HepG2 (cell line): ENCODE data around the gene CEP89. TPM values are rescaled to one million over a fixed set of nuclear protein-coding genes. Genes with fewer than 3 reads are reported as not detected.

Experiments
- ATAC-seq: fragments of 200-7000 bp; cut with Tn5 transposase; 3 replicates; pipeline ENCODE4 v1.9.1; 2020; ENCODE audit warnings: mild to moderate bottlenecking, moderate library complexity
- BruUV-seq: library from RNA; stranded (reverse); fragments of 400-500 nt; replicated peaks from 2 replicates; lab custom pipeline; 2021; lab: Mats Ljungman, UMichigan
- CTCF ChIA-PET: fragments of 300-600 bp; formaldehyde crosslinking; extraction: SDS; loops from one replicate; lab custom pipeline; 2021; ENCODE audit warnings: low total read pairs, inconsistent platforms, low intra/inter-chr PET ratio; lab: Yijun Ruan, JAX
- POLR2A ChIA-PET: fragments of 350-600 bp; sonication (Branson Sonifier 250); formaldehyde crosslinking; loops from one replicate; lab custom pipeline; 2020; ENCODE audit warnings: antibody characterized with exemption, inconsistent platforms; lab: Yijun Ruan, JAX
- DNase-seq: peaks from one replicate; pipeline ENCODE4 v3.0.0-alpha.2; 2015; ENCODE audit warnings: low spot score
- FAIRE-seq: peaks from 3 replicates; lab custom pipeline; 2011; peaks lifted over from hg19 to GRCh38; lab: Jason Lieb, UNC
- H2AFZ ChIP-seq: one replicate; pipeline ENCODE4 v1.6.1; 2011; ENCODE audit warnings: low read length, inconsistent platforms
- H3K27ac ChIP-seq: fragments of 300-600 bp; 3 replicates; pipeline ENCODE4 v1.8.0; 2011; ENCODE audit warnings: mixed run types, mild to moderate bottlenecking, mixed read lengths, low read length, inconsistent platforms; ENCODE audit not compliant: insufficient read depth; ENCODE audit errors: extremely low read length
- H3K27me3 ChIP-seq, 2 experiments: fragments of 200-600 bp in 1 of 2; 2 replicates in 1 of 2; 3 replicates in 1 of 2; pipeline versions ENCODE4 v1.6.0 to v1.8.0; 2011; ENCODE audit warnings: low read length in 2 of 2, mild to moderate bottlenecking in 2 of 2, moderate library complexity in 2 of 2, inconsistent platforms in 1 of 2; ENCODE audit not compliant: insufficient read depth in 2 of 2, control insufficient read depth in 1 of 2
- H3K36me3 ChIP-seq, 2 experiments: fragments of 200-600 bp in 1 of 2; replicated peaks in 1 of 2; 2 replicates in 1 of 2; 3 replicates in 1 of 2; pipeline versions ENCODE4 v1.5.1 to v1.8.0; 2011; ENCODE audit warnings: low read length in 2 of 2, inconsistent platforms in 1 of 2; ENCODE audit not compliant: insufficient read depth in 2 of 2, control insufficient read depth in 1 of 2
- H3K4me1 ChIP-seq: 2 replicates; pipeline ENCODE4 v1.5.1; 2012; ENCODE audit warnings: low read length, inconsistent platforms; ENCODE audit not compliant: insufficient read depth
- H3K4me2 ChIP-seq: 2 replicates; pipeline ENCODE4 v1.6.0; 2011; ENCODE audit warnings: low read depth, low read length, inconsistent platforms
- H3K4me3 ChIP-seq, 3 experiments: fragments of 200-600 bp in 1 of 3; sonication (generic), shearing (Covaris generic) in 1 of 3; replicated peaks in 1 of 3; 2 replicates each; pipeline ENCODE4 v1.5.1; 2011 to 2016; ENCODE audit warnings: low read length in 3 of 3, inconsistent platforms in 2 of 3, low read depth in 2 of 3, mild to moderate bottlenecking in 2 of 3, control low read depth in 1 of 3, mixed read lengths in 1 of 3; ENCODE audit not compliant: insufficient read depth in 1 of 3
- H3K79me2 ChIP-seq: one replicate; pipeline ENCODE4 v1.6.1; 2011; ENCODE audit warnings: low read length, inconsistent platforms; ENCODE audit not compliant: insufficient read depth
- H3K9ac ChIP-seq: 2 replicates; pipeline ENCODE4 v1.6.0; 2011; ENCODE audit warnings: mild to moderate bottlenecking, low read depth, low read length, inconsistent platforms; ENCODE audit not compliant: insufficient read depth
- H3K9me3 ChIP-seq: 2 replicates; pipeline ENCODE4 v1.5.1; 2012; ENCODE audit warnings: mild to moderate bottlenecking, low read length
- H4K20me1 ChIP-seq: 2 replicates; pipeline ENCODE4 v1.6.0; 2011; ENCODE audit warnings: inconsistent platforms, mild to moderate bottlenecking, low read length, moderate library complexity; ENCODE audit not compliant: insufficient read depth
- ZBTB40 ChIP-seq, 2 experiments: fragments of 450-650 bp in 1 of 2; sonication (generic) in 1 of 2; formaldehyde crosslinking in 1 of 2; IDR thresholded peaks; 2 replicates each; pipeline versions ENCODE4 v1.6.1 to v1.8.0; 2016 to 2022; ENCODE audit warnings: antibody characterized with exemption in 1 of 2, mild to moderate bottlenecking in 1 of 2, missing genetic modification reagents in 1 of 2
- ZNF142 ChIP-seq: sonication (generic); formaldehyde crosslinking; IDR thresholded peaks from 2 replicates; pipeline ENCODE4 v1.4.0; 2020; ENCODE audit warnings: missing genetic modification reagents
- ZNF550 ChIP-seq: sonication (generic); formaldehyde crosslinking; IDR thresholded peaks from 2 replicates; pipeline ENCODE4 v1.4.0; 2020; ENCODE audit warnings: mild to moderate bottlenecking, missing genetic modification reagents, borderline replicate concordance
- WGBS: methylation state at CpG from one replicate; pipeline ENCODE4 v1.1.6; 2017; ENCODE audit warnings: low lambda C conversion rate; 5-methylcytosine and 5-hydroxymethylcytosine counted together
- in situ Hi-C: cut with HindIII; loops from 2 replicates; pipeline ENCODE4 v1.10.0; 2017; ENCODE audit warnings: low pct_unique_long_range_greater_than_20kb; ENCODE audit not compliant: extremely low pct_ligation_motif_present
- intact Hi-C: fragments of 100-400 bp; cut with micrococcal nuclease; formaldehyde crosslinking; loops from one replicate; pipeline ENCODE4 v1.10.0; 2022; ENCODE audit not compliant: unreplicated experiment
- polyA plus RNA-seq, 8 experiments: library from polyadenylated mRNA; depleted of rRNA in 3 of 8; stranded (reverse) in 7 of 8; unstranded in 1 of 8; fragments of >200 nt; fragmentation: Illumina TruSeq in 4 of 8; extraction: Trizol in 4 of 8; gene quantifications; 2 replicates each; pipeline versions ENCODE4 v1.2.1 to v1.2.3, GENCODE V29; 2011 to 2016; ENCODE audit warnings: low read depth in 4 of 8, missing spikeins in 1 of 8, mixed read lengths in 1 of 8; ENCODE audit not compliant: insufficient read depth in 1 of 8
- total RNA-seq, 5 experiments: library from RNA; depleted of rRNA; stranded (reverse); fragments of >200 nt; fragmentation: Illumina TruSeq; extraction: Trizol; gene quantifications; 2 replicates each; pipeline ENCODE4 v1.2.3, GENCODE V29; 2016; ENCODE audit warnings: low read depth in 1 of 5

CEP89 gene
- total and polyA plus RNA-seq, 2 of the 13 experiments (the other 11 are each of a cell fraction or from before 2014, with no cell fraction given): 7.2 to 10.9 TPM

GRCh38 chr19:32857584-32857983 lies 114.2 kb downstream of the CEP89 start:
- Histone ChIP-seq H3K4me1 (no peaks in the 10 kb centered on the region), H3K9me3 (no peaks in the 10 kb centered on the region), H3K4me3 (no peak overlapping the region), H3K4me2 (no peak overlapping the region), H3K27me3 (no peaks in the 10 kb centered on the region), H2AFZ (no peak overlapping the region), H4K20me1 (no peaks in the 10 kb centered on the region), H3K36me3 (peaks cover 0 to 6% of the 10 kb centered on the region in 2 experiments; a peak in 2 of 5 replicates), H3K79me2 (no peaks in the 10 kb centered on the region), H3K9ac (no peak overlapping the region), H3K27ac (no peak overlapping the region)
- ATAC-seq (no peak), DNase-seq (no peak), FAIRE-seq (no peak)
- no TSS peak for BruUV-seq
- intact Hi-C loops: no loop called here
- no peak for TF ChIP-seq ZNF142
- no peak for TF ChIP-seq ZNF550 (CRISPR knock-in tag)
- TF ChIP-seq ZBTB40 (IDR thresholded peaks at IDR 0.05): no peak
- peak; percentile 81 for TF ChIP-seq ZBTB40 (CRISPR knock-in tag; IDR thresholded peaks at IDR 0.05)
- CTCF ChIA-PET: no interaction called here
- POLR2A ChIA-PET: no interaction called here
- in situ Hi-C loops: no loop called here
- 95% methylated on average over 5 of the region's 5 CpGs for WGBS
